ENCODE data around the gene ANXA11.

DNA sequence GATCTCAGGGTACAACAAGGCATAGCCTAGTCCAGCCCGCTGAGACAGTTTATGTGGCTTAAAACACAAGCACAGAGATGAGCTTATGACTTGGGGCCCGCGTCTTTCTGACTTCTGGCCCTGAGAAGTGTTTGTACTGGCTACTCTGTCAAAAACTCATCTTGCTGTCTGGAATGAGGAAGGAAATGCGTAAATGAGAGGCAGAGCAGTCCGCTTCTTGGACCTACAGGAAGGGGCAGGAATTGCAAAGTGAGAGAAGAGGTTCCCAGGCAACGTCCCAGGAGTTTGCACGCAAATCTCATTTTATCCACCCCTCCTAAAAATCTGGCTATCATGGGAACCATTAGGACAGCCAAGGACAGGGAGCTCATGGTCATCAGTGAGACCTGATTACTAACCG is 5.5 kb downstream of the ANXA11 start:
- no peak for TF ChIP-seq POLR2A (IDR thresholded peaks at IDR 0.05; ENCODE audit: extremely low read depth, insufficient read length)
- TF ChIP-seq, protein P1, sequence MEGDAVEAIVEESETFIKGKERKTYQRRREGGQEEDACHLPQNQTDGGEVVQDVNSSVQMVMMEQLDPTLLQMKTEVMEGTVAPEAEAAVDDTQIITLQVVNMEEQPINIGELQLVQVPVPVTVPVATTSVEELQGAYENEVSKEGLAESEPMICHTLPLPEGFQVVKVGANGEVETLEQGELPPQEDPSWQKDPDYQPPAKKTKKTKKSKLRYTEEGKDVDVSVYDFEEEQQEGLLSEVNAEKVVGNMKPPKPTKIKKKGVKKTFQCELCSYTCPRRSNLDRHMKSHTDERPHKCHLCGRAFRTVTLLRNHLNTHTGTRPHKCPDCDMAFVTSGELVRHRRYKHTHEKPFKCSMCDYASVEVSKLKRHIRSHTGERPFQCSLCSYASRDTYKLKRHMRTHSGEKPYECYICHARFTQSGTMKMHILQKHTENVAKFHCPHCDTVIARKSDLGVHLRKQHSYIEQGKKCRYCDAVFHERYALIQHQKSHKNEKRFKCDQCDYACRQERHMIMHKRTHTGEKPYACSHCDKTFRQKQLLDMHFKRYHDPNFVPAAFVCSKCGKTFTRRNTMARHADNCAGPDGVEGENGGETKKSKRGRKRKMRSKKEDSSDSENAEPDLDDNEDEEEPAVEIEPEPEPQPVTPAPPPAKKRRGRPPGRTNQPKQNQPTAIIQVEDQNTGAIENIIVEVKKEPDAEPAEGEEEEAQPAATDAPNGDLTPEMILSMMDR (IDR thresholded peaks at IDR 0.05; ENCODE audit: low read depth, low read length), result no peak
- TF ChIP-seq, protein P2, sequence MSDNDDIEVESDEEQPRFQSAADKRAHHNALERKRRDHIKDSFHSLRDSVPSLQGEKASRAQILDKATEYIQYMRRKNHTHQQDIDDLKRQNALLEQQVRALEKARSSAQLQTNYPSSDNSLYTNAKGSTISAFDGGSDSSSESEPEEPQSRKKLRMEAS (IDR thresholded peaks at IDR 0.05; ENCODE audit: low read depth, low read length), result no peak
